Stromal cell of bone marrow (primary cell): ENCODE data around the gene ADARB2.
"Not testable (repeated sequence)": the region's sequence is repeated elsewhere in the genome, so short reads cannot be mapped to it uniquely, and the experiment has no call there.

ENCODE experiments used
- DNase-seq: peaks from one replicate; pipeline ENCODE4 v3.0.0-alpha.2; 2012; ENCODE audit warnings: low read depth

The ADARB2 gene

GRCh38 chr10:1347962-1348772, 389.2 kb downstream of the ADARB2 start:
- DNase-seq: no peak

DNA sequence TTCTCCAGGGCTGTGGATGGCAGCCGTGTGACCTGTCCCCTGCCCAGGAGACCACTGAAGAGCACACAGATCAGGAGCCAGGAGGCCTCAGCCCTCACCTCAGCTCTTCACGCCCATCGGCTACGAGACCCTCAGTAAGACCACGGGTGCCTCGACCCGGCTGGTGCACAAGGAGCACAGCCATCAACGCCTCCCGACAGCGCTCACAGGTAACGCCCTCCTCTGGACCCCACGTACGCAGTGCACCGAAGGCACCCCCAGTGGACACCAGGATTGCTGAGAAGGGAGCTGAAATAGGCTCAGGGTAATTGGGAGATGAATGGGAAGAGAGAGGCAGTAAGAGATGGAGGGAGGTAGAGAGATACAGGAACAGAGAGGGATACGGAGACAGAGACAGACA, 389.8 kb downstream of the ADARB2 start:
- DNase-seq: no peak

DNA sequence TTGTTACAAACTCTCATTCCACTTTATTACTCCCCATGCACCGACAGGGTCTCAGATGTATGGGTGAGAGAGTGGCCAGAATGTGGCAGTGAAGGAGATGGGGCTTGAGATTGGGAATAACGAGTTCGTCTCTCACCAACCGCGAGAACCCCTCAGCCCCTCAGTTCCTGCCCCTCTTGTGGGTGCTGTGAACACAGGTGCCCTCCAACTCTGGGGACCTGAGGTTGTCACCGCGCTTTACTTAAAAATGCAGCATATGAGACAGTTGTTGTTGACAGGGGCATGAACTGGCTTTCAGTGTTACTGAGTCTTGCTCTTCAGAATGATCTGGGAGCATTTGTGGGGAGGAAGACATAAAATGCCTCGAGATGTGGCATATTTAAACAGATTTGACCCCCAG, 391.1 kb downstream of the ADARB2 start:
- DNase-seq: no peak

- no peak for DNase-seq
These were observed 392.0 kb downstream of the ADARB2 start for GRCh38 chr10:1345368-1345767.

GRCh38 chr10:1344846-1345245, 392.5 kb downstream of the ADARB2 start:
- DNase-seq: no peak

DNA sequence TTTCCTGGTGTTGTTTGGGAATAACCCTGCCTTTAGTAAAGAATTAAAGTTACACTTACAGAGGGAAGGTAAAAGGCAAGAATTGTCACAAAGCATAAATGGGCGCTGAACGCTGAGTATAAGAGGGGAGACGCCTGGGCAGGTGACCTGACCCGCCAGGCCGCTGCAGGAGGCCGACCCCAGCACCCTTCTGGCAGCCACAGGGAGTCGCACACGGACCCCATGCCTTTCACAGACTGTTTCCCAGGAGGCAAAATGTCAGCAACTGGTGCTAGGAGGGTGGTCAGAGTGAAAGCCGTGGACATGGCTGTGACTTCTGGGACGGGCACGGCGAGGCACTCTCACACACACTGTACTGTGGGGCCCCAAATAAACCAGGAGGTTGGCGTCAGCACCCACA, 392.9 kb downstream of the ADARB2 start:
- no peak for DNase-seq

DNA sequence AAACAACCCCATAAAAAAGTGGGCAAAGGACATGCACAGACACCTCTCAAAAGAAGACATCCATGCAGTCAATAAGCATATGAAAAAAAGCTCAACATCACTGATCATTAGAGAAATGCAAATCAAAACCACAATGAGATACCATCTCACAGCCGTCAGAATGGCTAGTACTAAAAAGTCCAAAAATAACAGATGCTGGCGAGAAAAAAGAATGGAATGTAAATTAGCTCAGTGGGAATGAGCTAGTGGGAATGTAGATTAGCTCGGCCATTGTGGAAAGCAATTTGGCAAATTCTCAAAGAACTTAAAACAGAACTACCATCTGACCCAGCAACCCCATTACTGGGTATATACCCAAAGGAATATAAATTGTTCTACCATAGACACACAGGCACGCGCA, 394.1 kb downstream of the ADARB2 start:
- DNase-seq: no peak

GRCh38 chr10:1341052-1341451, 396.3 kb downstream of the ADARB2 start:
- not testable (repeated sequence) for DNase-seq

GRCh38 chr10:1339396-1339795, 397.9 kb downstream of the ADARB2 start:
- DNase-seq: no peak

GRCh38 chr10:1335642-1336041, 401.7 kb downstream of the ADARB2 start:
- no peak for DNase-seq

- no peak for DNase-seq
These were observed 403.3 kb downstream of the ADARB2 start for GRCh38 chr10:1333981-1334380.

DNA sequence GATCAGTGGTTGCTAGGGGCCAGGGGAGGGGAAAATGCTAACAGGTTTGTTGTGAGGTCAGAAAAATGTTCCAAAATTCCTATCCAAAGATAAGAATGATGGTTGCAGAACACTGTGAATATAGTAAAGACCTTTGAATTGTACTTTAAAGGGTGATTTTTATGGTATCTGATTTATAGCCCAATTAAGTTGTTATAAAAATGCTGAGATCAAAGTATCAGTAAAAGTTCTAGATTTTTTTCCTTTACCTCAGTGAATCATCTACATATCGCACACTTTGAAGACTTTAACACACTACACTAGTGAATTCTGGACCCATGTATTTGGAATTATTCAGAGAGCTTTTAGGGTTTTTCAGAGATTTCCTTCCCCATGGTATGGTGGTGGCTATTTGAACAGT, 405.8 kb downstream of the ADARB2 start:
- DNase-seq: no peak

GRCh38 chr10:1329622-1330021, 407.7 kb downstream of the ADARB2 start:
- DNase-seq: no peak

DNA sequence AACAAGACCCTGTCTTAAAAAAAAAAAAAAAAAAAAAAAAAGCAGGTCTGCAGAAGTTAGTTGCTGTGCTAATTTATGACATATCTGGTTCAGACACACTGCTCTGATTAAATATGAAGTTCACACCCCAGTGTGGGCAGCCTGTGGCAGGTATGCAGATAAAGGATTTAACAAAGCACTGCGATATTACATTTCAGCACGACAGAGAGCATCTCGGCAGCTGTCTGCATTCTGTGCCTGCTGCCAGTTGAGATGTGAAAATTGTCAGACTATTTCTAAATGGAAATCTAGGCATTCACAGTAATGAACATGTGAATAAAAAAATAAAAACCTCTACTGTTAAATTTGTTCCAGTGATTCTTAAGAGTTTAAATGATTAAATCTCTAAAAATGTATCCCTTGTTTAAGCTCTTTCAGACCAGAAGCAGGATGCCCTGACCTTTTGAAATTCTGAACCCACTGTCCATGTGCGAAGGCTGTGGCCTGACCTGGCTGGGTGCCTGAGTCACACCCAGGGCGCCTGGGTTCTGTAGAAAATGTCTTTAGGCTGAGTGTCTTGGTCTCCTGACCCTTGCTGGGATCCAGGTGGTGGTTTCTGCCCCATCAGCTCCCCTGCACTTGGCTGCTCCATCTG, 408.2 kb downstream of the ADARB2 start:
- DNase-seq: no peak

GRCh38 chr10:1328161-1328823, 409.0 kb downstream of the ADARB2 start:
- DNase-seq: no peak

GRCh38 chr10:1327759-1328158, 409.6 kb downstream of the ADARB2 start:
- DNase-seq: no peak

- DNase-seq: not testable (repeated sequence)
These were observed 410.8 kb downstream of the ADARB2 start for GRCh38 chr10:1326514-1326913.

- no peak for DNase-seq
These were observed 412.4 kb downstream of the ADARB2 start for GRCh38 chr10:1324903-1325302.

- DNase-seq: no peak
These were observed 413.4 kb downstream of the ADARB2 start for GRCh38 chr10:1323951-1324350.

- DNase-seq: no peak
These were observed 416.5 kb downstream of the ADARB2 start for GRCh38 chr10:1320739-1321320.

GRCh38 chr10:1316809-1317143, 420.5 kb downstream of the ADARB2 start:
- no peak for DNase-seq

GRCh38 chr10:1316121-1316808, 421.1 kb downstream of the ADARB2 start:
- no peak for DNase-seq
